Glomerular endothelial cell (primary cell): ENCODE results near the gene HIPK2. TPM values are rescaled to one million over a fixed set of nuclear protein-coding genes. Genes with fewer than 3 reads are reported as not detected.
A peak's percentile ranks its signal among the peaks of the same experiment; 100 is the strongest.

ENCODE experiments used
- DNase-seq: peaks from one replicate; pipeline ENCODE4 v3.0.0-alpha.2; 2011; ENCODE audit warnings: low read depth, low spot score; ENCODE audit errors: extremely low read depth
- total RNA-seq: library from RNA; depleted of rRNA; stranded (reverse); fragments of >200 nt; gene quantifications from 2 replicates; pipeline ENCODE4 v1.2.3, GENCODE V29; 2015

Gene HIPK2
- total RNA-seq, 1 donor from 2014 or later = 69.4 TPM

DNA sequence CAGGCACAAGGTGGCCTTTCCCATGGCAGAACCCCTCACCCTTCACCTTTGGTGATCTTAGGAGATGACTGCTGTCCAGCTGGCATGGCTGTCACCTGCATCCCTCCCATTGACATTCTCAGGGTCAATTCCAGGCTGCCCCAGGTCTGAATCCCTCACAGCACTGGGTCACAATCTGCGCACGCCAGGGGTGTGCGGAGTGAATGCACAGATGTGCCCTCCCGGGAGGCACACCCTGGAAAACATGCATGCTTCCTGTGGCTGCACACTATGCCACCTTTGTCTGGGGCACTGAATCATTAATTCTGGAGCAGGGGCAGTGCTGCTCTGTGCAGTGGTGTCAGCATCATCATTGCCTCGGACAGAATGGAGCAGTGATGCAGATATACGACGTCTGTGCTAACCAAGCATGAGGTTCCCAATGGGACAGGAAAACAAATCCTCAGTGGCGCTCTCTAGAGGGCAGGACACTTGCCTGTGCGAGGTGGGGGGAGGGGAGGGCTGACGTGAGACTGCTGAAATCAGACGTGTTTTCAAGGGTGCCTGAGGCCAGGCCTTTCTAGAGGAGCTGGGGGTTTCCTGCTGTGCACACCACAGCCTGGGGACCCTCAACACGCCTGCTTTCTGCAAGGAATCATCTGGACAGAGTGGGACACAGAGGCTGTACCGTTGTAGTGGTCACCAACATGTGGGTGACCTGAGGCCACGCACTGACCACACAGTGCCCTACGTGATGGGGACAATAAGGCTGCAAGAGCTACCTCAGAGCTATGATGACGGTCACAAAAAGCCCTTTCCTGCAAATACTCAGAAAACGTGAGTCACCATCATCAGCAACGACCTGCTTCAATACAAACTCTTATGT is 77.9 kb downstream of the HIPK2 start:
- no peak for DNase-seq

DNA sequence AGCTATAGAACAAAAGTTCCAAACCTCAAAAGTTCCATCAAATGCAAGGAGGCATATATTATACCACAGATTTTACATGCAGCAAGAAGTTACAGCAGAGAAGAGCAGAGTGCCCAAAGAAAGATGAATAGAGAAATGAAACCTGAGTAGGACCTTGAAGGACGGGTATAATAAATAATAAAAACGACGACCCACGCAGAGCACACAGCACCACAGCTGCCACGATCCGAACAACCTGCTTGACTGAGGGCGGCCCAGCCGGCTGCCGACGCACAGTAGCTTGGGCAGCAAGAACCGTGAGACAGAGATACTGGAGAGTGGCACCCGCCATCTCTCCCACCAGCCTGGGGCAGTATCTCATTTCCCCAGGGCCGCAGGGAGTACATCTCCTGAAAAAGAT is 79.0 kb downstream of the HIPK2 start:
- no peak for DNase-seq

DNA sequence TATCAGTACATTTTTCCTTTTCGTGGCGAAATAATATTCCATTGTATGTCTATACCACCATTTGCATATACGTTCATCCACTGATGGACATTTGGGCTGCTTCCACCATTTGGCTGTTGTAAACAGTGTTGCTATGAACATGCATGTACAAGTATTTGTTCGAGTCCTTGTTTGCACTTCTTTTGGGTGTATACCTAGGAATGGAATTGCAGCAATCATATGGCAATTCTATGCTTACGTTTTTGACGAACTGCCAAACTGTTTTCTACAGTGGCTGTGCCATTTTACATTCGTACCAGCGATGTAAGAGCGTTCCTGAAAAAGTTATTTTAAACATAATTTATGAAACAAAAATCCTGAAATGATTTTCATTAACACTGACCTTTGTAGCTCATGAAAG is 79.5 kb downstream of the HIPK2 start:
- DNase-seq = no peak

DNA sequence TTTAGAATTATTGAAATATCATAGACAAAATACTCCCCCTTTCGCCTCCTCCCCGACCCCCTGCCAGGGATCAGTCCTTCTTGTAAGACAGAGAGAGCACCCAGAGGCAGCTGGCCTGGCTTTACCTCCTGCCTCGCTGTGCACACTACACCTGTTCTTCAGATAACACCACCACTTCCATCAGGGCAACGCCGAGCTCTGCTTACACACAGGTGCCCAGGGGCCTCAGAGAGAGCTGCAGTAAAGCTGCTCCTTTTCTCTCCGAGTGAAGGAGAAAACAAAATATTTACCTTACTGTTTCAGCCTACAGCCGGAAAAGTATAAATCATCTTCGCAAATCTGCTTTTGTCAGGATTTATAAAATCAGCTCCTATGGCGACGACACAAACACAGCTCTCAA is 80.7 kb downstream of the HIPK2 start:
- DNase-seq = no peak

DNA sequence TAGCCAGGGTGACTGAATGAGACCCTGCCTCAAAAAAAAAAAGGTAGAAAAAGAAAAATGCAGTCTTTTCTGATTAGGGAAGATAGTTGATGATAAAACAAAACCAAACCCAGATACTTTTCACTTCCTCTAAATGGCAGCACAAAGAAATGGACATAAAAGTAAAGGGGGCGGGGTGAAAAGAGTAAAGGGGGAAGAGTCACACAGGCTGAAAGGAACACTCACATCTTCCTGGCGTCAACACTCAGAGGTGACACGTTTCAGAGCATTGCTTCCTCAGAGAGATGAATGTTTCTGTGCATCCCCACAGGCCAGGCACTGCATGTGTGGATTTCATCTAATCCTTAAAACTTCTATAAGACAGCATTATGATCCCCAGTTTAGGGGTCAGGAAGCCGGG is 81.2 kb downstream of the HIPK2 start:
- DNase-seq = no peak

DNA sequence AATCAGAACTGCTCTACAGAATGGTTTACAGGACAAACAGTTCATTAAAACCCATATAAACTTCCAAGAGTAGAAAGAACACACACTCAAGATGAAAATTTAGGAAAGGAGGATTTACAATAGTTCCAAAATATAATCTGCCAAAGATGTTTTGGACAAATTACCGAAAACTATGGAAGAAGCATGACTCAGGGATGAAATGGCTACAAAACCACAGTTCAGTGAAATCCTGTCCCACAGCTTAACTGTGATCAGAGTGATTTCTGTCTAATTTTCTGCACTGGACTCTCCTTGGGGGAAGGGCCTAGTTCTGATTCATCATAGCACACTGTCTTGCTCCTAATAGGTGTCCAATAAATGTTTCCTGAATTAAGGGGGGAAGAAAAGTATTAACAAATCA is 82.2 kb downstream of the HIPK2 start:
- no peak for DNase-seq

DNA sequence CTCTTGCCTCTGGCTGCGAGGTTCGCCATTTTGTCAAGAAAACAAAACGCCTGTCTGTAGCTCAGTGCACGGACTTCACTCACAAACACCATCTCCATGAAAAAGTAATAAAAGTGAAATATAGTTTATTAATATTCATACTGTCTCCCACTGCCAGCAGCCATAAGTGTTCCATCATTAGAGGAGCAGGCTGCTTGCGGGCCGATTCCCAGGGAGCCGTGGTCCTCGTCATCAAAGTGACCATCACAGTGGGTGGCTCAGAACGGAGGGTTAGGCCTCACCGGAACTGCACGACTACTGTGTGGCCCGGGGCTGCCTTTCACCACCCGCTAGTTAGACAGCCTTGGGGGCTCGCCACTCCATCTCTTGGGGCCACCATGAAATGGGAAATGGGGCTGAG is 82.7 kb downstream of the HIPK2 start:
- DNase-seq = no peak

DNA sequence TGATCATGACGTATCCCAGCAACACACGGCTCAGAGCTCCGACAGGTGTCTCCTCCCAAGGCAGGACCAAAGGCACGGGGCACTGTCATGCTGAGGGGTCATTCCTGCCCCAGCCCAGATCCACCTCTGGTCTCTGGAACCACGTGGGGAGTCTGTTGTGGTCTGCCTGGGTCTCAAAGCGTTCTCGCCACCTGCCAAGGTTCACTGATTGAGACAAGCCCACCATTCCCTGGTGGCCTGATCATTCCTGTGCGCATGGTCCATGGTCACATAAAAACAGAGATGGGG is 83.5 kb downstream of the HIPK2 start:
- no peak for DNase-seq

DNA sequence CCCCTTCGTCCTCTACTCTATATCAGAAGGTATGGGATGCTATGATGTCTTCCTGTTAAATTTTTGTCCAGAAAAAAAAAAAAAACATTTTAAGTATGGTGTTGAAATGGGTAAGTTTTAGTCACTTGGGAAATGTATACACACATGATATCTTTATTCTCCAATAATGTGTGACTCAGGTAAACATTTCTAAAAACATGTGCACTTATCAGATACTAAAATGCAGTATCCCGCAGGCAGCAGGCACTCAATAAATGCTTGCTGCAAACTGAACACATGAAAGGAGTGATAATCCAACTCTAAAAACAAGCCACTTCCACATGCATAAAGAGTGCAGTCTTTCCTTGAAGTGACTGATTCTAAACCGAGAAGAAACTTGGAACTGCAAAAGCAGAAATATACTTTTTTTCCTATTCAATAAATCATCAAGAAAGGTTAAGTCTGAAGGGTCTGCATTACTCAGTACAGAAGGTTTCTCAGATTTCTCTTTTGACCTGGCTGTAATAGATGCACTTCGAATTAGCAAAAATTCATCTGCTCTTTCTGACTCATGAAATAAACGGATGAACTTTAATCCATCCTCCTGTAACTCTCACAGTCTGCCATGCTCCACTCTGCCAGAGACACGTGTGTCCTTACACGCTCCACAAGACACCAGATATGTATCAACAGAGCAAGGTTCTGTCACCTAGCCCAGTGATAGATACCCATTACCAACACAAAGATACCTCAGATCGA is 84.0 kb downstream of the HIPK2 start:
- no peak for DNase-seq

DNA sequence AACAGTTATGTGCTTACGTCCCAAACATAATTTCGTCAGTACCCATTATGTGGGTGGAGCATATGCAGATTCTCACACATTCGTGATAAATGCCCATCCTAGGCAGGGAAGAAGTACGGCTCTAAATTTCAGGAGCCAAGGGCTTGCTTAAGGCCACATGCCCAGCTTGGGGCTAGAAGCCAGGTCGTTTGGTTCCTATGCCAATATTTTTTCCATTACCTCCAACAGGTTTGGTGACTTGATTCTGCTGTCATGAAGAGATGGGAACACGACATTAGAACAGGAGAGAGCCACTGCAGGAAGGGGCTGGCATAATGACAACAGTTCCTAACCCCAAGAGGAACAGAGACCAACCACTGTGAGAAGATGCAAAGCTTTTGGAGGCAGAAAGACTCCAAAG is 85.1 kb downstream of the HIPK2 start:
- no peak for DNase-seq

DNA sequence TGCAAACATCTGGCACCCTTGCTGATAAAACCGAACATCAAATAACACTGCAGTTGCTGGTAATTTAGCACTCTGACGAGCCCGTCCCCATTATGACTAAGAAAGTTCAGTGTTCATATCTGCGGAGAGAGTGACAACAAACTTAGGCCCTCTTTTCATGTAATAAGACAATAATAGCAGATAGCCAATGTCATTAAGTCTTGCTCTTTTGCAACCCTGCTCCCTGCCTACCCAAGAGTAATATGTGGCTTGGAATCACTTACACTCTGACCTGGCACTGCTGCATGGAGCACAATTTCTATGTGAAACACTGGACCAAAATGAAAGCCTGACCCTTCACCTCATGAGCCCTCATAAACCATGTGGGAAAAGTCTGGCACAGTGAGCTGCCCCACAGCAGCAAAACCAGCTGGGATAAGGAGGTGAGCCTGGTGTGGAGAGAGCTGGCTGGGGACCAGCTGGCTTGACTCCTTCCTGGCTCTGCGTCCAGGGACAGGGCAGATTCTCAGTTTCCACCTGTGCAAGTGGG is 86.5 kb downstream of the HIPK2 start:
- DNase-seq = no peak

DNA sequence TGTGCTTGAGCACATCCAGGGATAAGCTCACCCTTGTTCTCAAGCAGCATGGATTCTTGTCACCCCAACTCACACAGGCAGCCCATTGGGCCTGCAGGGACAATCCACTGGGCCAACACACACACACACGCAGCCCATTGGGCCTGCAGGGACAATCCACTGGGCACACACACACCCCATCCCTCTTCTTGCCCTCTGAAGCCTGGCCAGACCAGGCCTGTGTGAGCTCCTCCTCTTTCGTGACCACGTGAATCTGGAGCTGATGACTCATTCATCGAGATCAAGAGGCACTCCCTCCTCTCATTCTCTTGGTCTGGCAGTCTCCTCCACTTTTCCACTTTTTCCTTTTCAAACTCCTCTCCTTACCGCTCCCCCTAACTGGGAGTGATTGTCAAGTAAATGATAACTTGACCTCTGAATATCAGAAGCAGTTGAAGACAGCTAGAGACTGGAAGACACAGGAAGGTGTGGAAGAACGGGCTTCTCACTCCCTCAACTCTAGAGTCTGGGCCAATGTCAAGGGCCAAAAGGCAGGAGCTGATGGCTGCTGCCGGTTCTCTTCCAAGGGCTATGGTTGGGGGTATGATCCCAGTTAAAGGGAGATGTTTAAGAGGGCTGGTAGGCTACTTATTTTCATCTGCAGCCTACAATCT is 89.7 kb downstream of the HIPK2 start:
- DNase-seq = no peak

DNA sequence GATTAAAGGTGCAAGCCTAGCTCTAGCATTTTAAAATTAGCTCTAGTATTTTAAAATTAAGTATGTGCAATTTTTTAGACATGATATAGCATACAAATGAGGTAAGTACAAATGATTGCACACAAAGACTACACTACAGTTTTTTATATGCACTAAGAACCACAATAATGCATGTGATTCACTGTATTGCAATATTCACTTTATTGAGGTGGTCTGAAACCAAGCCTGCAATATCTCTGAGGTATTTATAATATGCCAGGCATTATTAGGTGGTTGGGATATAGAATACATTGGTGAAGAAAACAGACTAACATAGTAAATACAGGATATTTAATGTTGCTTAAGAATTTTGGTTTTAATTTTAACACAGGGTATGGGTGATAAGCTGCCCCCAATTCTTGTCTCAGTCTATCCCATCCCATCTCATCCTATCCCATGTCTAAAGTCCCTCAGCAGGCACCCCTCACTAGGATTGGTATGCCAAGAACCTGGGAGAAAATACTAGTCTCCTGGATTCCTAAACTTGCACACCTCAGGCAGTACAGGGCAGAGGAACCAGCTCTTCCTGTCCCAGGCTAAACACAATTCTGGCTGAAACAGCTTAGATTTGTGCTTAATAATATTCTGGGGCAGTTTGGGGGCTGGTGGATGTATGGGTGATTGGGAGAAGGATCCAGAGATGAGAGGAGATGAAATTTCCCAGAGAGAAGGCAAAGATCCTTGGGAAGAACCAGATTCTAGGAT is 90.4 kb downstream of the HIPK2 start:
- no peak for DNase-seq

DNA sequence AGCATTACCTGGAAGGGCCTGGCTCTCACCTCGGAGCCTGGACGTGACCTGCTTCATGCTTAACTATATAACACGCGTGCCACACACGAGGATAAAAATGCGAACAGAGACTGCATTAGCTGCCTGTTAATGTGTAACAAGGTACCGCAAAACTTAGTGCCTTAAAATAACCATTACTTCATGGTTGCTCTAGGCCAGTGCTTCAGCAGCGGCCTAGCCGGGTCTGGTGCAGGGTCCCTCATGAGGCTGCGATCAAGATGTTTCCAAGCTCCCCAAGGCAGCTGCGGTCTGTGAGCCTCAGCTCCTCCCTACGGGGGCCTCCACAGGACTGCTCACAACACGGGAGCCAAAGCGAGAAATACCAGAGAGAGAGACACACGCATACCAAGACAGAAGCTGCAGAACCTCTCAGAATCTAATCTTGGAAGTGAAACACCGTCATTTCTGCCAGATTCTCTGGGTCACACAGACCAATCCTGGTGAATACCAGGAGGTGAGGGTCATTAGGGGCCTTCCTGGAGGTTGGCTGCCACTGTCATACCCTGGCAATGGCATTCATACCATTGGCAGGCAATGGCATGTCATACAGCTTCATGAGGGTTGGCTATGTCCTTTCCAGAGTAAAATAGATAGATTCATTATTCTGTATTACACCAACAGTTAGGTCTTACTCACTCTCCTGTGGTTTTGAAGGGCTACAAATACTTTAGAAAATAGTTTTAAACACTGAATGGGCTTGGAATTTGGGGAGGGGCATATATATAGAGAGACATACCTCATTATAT is 94.5 kb downstream of the HIPK2 start:
- DNase-seq = no peak

DNA sequence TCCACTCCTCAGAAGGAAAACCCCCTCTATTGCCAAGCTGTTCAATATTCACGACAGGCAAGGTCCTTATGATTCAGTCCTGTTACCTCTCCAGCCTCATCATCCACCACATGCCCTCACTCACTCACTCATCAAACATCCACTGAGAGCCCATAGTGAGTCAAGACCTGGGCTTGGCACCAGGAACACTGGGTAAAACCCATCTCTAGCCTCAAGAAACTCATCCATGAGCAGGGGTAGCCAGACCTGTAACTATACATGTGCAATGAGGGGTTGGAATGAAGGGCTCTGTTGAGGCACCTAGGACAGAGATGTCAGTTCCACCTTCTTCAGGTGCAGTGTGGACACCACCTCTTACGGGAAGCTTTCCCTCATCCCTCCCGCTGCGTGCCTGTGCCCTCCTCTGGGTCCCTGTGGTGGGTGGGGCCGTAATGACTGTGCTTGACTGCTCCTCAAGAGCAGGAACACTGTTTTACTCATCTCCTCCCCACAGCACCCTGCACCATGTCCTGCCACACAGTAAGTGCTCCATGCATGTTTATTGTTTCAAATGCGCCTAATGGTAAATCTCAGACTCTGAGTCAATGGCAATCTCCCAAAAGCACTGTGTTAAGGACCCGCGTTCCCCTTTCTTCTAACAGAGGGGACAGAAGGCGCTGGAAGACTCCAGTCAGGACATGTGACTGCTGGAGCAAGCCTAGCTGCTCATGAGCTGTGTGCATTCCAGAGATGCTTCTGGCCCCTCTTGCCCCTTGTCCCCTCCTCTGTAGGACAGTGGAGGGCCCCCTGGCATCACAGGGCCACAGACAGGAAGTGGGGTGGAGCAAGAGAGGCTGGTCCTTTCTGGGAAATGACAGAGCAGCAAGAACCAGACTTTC is 95.4 kb downstream of the HIPK2 start:
- DNase-seq = no peak

DNA sequence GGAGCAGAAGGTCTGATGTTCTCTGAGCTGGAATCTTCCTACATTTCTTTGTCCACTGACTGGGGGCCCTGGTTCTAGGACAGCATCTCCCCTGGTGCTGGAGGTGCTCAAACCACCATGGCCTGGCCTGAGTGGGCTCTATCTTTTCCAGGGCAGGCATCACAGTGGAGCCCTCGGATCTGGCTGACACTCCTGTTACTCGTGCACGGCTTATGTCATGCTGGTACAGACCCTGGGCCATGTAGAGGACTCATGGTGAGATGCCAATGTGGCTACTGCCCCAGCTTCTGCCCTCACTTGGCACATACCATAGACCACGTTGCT is 96.0 kb downstream of the HIPK2 start:
- DNase-seq = no peak

DNA sequence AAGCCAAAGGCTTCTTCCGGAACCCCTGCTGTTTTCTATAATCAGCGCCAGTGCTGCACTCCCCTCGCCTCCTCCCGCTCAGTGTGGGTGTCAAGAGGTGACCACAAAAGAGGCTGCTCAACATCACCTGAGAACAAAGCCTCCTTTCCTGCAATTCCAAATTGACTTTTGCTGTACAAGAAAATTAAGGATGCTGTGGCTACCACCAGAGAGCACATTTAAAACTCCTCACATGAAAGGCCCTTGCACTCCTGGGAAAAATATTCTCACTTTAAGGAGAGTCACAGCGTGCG is 96.4 kb downstream of the HIPK2 start:
- no peak for DNase-seq

DNA sequence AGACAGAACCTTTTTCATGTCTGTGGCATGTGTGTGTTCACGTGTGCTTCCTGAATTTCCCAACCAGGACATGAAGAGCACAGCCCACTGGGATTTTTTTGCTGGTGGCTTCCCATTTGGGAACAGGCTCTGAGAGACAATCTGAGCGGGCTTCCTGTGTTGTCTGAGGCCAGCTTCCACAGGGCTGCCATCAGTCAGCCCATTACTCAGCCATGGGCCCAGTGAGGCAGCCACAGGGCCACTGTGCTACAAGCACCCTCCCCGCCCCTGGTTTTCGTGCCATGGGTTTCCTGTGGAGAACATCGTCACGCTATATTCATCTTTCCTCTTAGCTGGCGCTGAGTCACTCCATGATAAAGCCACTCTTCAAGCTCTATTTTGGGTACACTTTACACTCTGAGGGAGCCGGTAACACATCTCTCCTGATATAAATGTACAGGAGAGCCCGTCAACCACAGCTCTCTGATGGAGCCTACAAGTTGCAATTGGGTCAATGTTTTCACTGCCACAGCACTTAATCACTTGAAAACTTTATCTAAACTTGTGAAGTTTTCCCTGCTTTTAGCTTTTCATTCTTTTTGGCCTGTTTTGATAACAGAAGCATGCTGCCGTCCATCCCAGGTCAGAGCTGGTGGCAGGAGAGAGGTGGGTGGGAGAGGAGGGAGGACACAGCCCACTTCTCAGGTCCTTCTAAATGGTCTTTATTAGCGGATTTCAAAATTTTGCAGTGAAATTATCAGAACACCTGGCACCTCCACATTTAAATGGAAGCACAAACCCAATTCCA is 96.9 kb downstream of the HIPK2 start:
- DNase-seq = peak; percentile 73
